Astrocyte (in vitro differentiated cells and primary cell): Measurements from ENCODE around the gene NBEA.

ENCODE experiments used
- EZH2 ChIP-seq: IDR thresholded peaks from 2 replicates; pipeline ENCODE4 v1.6.1; 2012; ENCODE audit warnings: mild to moderate bottlenecking, low read length, inconsistent platforms; ENCODE audit not compliant: insufficient read depth
- TF ChIP-seq, protein P1 (sequence below): IDR thresholded peaks from 2 replicates; pipeline ENCODE4 v1.5.1; 2011; ENCODE audit warnings: low read depth, mild to moderate bottlenecking, inconsistent platforms, low read length, moderate library complexity; ENCODE audit not compliant: insufficient read depth

DNA sequence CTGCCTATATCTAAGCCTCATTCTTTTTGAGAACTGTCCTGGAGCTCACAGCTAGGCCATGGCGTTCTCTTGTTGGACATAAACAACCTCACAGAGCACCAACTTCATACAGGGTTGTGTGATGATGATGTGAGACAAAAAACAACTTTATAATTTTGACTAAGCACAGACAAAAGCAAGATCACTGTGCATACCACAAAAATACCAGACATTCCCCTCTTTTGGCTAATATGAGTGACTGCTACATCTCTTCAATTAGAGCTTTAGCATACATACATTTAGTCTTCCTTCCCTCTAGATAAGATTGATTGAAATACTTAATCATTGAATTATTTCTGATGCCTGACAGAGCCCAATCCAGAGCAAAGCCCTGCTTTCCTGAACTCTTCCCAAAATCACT lies 526.1 kb downstream of the NBEA start:
- TF ChIP-seq, protein P1, sequence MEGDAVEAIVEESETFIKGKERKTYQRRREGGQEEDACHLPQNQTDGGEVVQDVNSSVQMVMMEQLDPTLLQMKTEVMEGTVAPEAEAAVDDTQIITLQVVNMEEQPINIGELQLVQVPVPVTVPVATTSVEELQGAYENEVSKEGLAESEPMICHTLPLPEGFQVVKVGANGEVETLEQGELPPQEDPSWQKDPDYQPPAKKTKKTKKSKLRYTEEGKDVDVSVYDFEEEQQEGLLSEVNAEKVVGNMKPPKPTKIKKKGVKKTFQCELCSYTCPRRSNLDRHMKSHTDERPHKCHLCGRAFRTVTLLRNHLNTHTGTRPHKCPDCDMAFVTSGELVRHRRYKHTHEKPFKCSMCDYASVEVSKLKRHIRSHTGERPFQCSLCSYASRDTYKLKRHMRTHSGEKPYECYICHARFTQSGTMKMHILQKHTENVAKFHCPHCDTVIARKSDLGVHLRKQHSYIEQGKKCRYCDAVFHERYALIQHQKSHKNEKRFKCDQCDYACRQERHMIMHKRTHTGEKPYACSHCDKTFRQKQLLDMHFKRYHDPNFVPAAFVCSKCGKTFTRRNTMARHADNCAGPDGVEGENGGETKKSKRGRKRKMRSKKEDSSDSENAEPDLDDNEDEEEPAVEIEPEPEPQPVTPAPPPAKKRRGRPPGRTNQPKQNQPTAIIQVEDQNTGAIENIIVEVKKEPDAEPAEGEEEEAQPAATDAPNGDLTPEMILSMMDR: no peak
- no peak for TF ChIP-seq EZH2
